B cell (primary cell): ENCODE measurements around the gene TBC1D10A. TPM values are rescaled to one million over a fixed set of nuclear protein-coding genes. Genes with fewer than 3 reads are reported as not detected.

ENCODE experiments used
- ATAC-seq: fragments of 200-7000 bp; cut with Tn5 transposase; one replicate; pipeline ENCODE4 v1.10.0; 2021; ENCODE audit warnings: low read depth, mild to moderate bottlenecking, moderate number of reproducible peaks, moderate library complexity
- CTCF ChIA-PET: fragments of 350-600 bp; sonication (Branson Sonifier 250); formaldehyde crosslinking; loops from one replicate; lab custom pipeline; 2021; ENCODE audit warnings: antibody characterized with exemption, inconsistent platforms; lab: Charles Lee
- POLR2A ChIA-PET: fragments of 350-600 bp; sonication (Branson Sonifier 250); formaldehyde crosslinking; loops from one replicate; lab custom pipeline; 2021; ENCODE audit warnings: antibody characterized with exemption; lab: Charles Lee
- DNase-seq: peaks from one replicate; pipeline ENCODE4 v3.0.0; 2013
- H2AFZ ChIP-seq: 2 replicates; pipeline ENCODE4 v1.6.1; 2012; ENCODE audit warnings: mild to moderate bottlenecking, low read depth, low read length; ENCODE audit not compliant: insufficient read depth, poor library complexity, severe bottlenecking
- H3K27ac ChIP-seq, 2 donors: 1 replicate in 1 of 2; 2 replicates in 1 of 2; pipeline ENCODE4 v1.5.1; 2012 to 2013; ENCODE audit warnings: low read length in 2 of 2, mild to moderate bottlenecking in 2 of 2, moderate library complexity in 1 of 2
- H3K27me3 ChIP-seq, 4 experiments: fragments of 200-600 bp in 1 of 4; sonication (generic) in 1 of 4; replicated peaks in 1 of 4; 1 replicate in 2 of 4; 2 replicates in 2 of 4; pipeline versions ENCODE4 v1.6.1 to v1.7.0; 2013 to 2016; ENCODE audit warnings: low read length in 3 of 4, mild to moderate bottlenecking in 2 of 4, mixed read lengths in 1 of 4, moderate library complexity in 1 of 4; ENCODE audit not compliant: insufficient read depth in 4 of 4, control insufficient read depth in 3 of 4; ENCODE audit errors: control extremely low read depth in 1 of 4
- H3K36me3 ChIP-seq, 2 experiments: replicated peaks in 1 of 2; 1 replicate in 1 of 2; 2 replicates in 1 of 2; pipeline versions ENCODE4 v1.6.1 to v1.7.1; 2013; ENCODE audit warnings: low read length in 1 of 2; ENCODE audit not compliant: insufficient read depth in 2 of 2, control insufficient read depth in 1 of 2; ENCODE audit errors: control extremely low read depth in 1 of 2, extremely low read depth in 1 of 2
- H3K4me1 ChIP-seq, 2 donors: fragments of 200-600 bp in 1 of 2; sonication (generic) in 1 of 2; 1 replicate in 1 of 2; 2 replicates in 1 of 2; pipeline versions ENCODE4 v1.5.1 to v1.6.1; 2013 to 2017; ENCODE audit warnings: low read length in 2 of 2; ENCODE audit not compliant: control insufficient read depth in 2 of 2, insufficient read depth in 2 of 2
- H3K4me2 ChIP-seq: replicated peaks from 2 replicates; pipeline ENCODE3; 2012; ENCODE audit warnings: mild to moderate bottlenecking, low read depth, low read length; ENCODE audit not compliant: poor library complexity, severe bottlenecking
- H3K4me3 ChIP-seq, 5 experiments: fragments of 200-600 bp in 1 of 5; sonication (generic) in 1 of 5; 1 replicate in 3 of 5; 2 replicates in 2 of 5; pipeline versions ENCODE4 v1.5.1 to v1.7.0; 2011 to 2016; ENCODE audit warnings: low read length in 4 of 5, mild to moderate bottlenecking in 4 of 5, low read depth in 2 of 5, control low read depth in 1 of 5, moderate library complexity in 1 of 5; ENCODE audit not compliant: insufficient read depth in 1 of 5; ENCODE audit errors: control extremely low read depth in 1 of 5, extremely low read depth in 1 of 5
- H3K79me2 ChIP-seq: fragments of 200-600 bp; sonication (generic); one replicate; pipeline ENCODE4 v1.6.0; 2016; ENCODE audit warnings: low read length; ENCODE audit not compliant: control insufficient read depth, insufficient read depth
- H3K9ac ChIP-seq: fragments of 200-600 bp; sonication (generic); 2 replicates; pipeline ENCODE4 v1.6.1; 2017; ENCODE audit warnings: mild to moderate bottlenecking, low read length, moderate library complexity
- H3K9me3 ChIP-seq, 3 donors: one replicate each; pipeline versions ENCODE4 v1.6.1 to v1.7.1; 2013; ENCODE audit warnings: low read length in 2 of 3; ENCODE audit not compliant: control insufficient read depth in 2 of 3, insufficient read depth in 1 of 3; ENCODE audit errors: control extremely low read depth in 1 of 3
- H4K20me1 ChIP-seq: 2 replicates; pipeline ENCODE4 v1.6.0; 2012; ENCODE audit warnings: mild to moderate bottlenecking, low read length; ENCODE audit not compliant: insufficient read depth, control insufficient read depth, poor library complexity, severe bottlenecking
- H3K27ac Mint-ChIP-seq: one replicate; pipeline ENCODE4 v1.8.0; 2021; ENCODE audit warnings: mixed read lengths
- H3K27me3 Mint-ChIP-seq: one replicate; pipeline ENCODE4 v1.8.0; 2021; ENCODE audit warnings: mixed read lengths
- H3K4me1 Mint-ChIP-seq: one replicate; pipeline ENCODE4 v1.8.0; 2021; ENCODE audit warnings: mixed read lengths
- H3K4me3 Mint-ChIP-seq: one replicate; pipeline ENCODE4 v1.8.0; 2021; ENCODE audit warnings: mixed read lengths
- H3K9me3 Mint-ChIP-seq: one replicate; pipeline ENCODE4 v1.8.0; 2022; ENCODE audit warnings: mixed read lengths; ENCODE audit not compliant: insufficient read depth
- EZH2 ChIP-seq: IDR thresholded peaks from 2 replicates; pipeline ENCODE4 v1.6.1; 2012; ENCODE audit warnings: borderline replicate concordance, low read depth, mild to moderate bottlenecking, moderate library complexity, low read length; ENCODE audit not compliant: insufficient read depth, poor library complexity, severe bottlenecking
- WGBS: methylation state at CpG from one replicate; pipeline ENCODE4 v1.1.5; 2013; ENCODE audit warnings: missing lambda C conversion rate; ENCODE audit not compliant: insufficient coverage; 5-methylcytosine and 5-hydroxymethylcytosine counted together
- intact Hi-C: fragments of 100-400 bp; cut with micrococcal nuclease; formaldehyde crosslinking; loops from one replicate; pipeline ENCODE4 v1.10.0; 2022
- polyA plus RNA-seq: library from polyadenylated mRNA; depleted of rRNA; stranded (reverse); fragments of >200 nt; gene quantifications from 2 replicates; pipeline ENCODE4 v1.2.3, GENCODE V29; 2012
- total RNA-seq, 2 donors: library from RNA; stranded (reverse); fragments of 120-200 nt in 1 of 2; gene quantifications; 1 replicate in 1 of 2; 2 replicates in 1 of 2; pipeline versions ENCODE4 v1.2.3 to v1.2.4, GENCODE V29; 2013 to 2022
- TF ChIP-seq, protein P1 (sequence below): fragments of 200-600 bp; IDR thresholded peaks from one replicate; pipeline ENCODE4 v1.8.0; 2022; ENCODE audit warnings: antibody characterized with exemption, mild to moderate bottlenecking

The TBC1D10A gene
- total and polyA plus RNA-seq, 2 donors (not counting 1 experiment from before 2014, with no cell fraction given), result 45.2 to 58.4 TPM

- WGBS, result under 1% methylated on average over 34 of the region's 35 CpGs
- Histone ChIP-seq H3K27ac (peak within 1 kb of the TSS; percentile 95 to 97), H3K4me2 (peak within 1 kb of the TSS; percentile 99), H3K9ac (peak within 1 kb of the TSS; percentile 87), H3K36me3 (peaks cover 1 to 2% of the 10 kb centered on the region in 2 experiments), H3K4me1 (peaks cover 20 to 39% of the 10 kb centered on the region in 2 donors), H3K4me3 (peak within 1 kb of the TSS; percentile 53 to 88 (median 76)), H2AFZ (peak within 1 kb of the TSS; percentile 70), H3K27me3 (no peaks in the 10 kb centered on the region), H3K9me3 (no peaks in the 10 kb centered on the region), H4K20me1 (no peaks in the 10 kb centered on the region), H3K79me2 (peaks cover 14% of the 10 kb centered on the region)
- Mint-ChIP-seq H3K27ac (peak within 1 kb of the TSS; percentile 97), H3K27me3 (no peaks in the 10 kb centered on the region), H3K4me1 (peaks cover 35% of the 10 kb centered on the region), H3K4me3 (peak within 1 kb of the TSS; percentile 98), H3K9me3 (no peaks in the 10 kb centered on the region)
- TF ChIP-seq EZH2, result no peak
- TF ChIP-seq, protein P1, sequence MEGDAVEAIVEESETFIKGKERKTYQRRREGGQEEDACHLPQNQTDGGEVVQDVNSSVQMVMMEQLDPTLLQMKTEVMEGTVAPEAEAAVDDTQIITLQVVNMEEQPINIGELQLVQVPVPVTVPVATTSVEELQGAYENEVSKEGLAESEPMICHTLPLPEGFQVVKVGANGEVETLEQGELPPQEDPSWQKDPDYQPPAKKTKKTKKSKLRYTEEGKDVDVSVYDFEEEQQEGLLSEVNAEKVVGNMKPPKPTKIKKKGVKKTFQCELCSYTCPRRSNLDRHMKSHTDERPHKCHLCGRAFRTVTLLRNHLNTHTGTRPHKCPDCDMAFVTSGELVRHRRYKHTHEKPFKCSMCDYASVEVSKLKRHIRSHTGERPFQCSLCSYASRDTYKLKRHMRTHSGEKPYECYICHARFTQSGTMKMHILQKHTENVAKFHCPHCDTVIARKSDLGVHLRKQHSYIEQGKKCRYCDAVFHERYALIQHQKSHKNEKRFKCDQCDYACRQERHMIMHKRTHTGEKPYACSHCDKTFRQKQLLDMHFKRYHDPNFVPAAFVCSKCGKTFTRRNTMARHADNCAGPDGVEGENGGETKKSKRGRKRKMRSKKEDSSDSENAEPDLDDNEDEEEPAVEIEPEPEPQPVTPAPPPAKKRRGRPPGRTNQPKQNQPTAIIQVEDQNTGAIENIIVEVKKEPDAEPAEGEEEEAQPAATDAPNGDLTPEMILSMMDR, result no peak
- ATAC-seq, result peak; percentile 36
- CTCF ChIA-PET, result interaction anchor here (0.6 to 1.3 kb wide), 2 partner anchors 119 to 159 kb away, joined by 4 to 5 read pairs; no protein-coding TSS in a partner anchor
- intact Hi-C loops, result loop anchor here (1.0 to 5.0 kb wide), 6 partner anchors 21 to 1676 kb away; partner anchors contain the start of genes SF3A1, XBP1 and YWHAH
- POLR2A ChIA-PET, result no interaction called here
- DNase-seq, result peak; percentile 85
These were observed 60.0 kb downstream of the TBC1D10A start, which contains the start of gene OSM for GRCh38 chr22:30266445-30267381. OSM (minus strand) TSS chr22:30266851; CDS start chr22:30266799, 52 bp downstream.
